Activated CD4-positive, alpha-beta T cell treated with anti-CD3 and anti-CD28 coated beads, Interleukin-2, Interleukin-4, amounts not matched to agents 100 ng/mL and 50 ng/mL, durations not matched to agents 16 hours and 8 hours (primary cell): ENCODE measurements around the gene TANGO2.

ENCODE experiments used
- DNase-seq: peaks from one replicate; pipeline ENCODE4 v3.0.0-alpha.2; 2020; ENCODE audit warnings: low spot score

TANGO2 gene

GRCh38 chr22:20013382-20013871 is 7.5 kb upstream of the TANGO2 start:
- DNase-seq: no peak

- no peak for DNase-seq
Observed at GRCh38 chr22:20014526-20015186, 6.3 kb upstream of the TANGO2 start.

GRCh38 chr22:20015187-20015625 is 5.7 kb upstream of the TANGO2 start:
- DNase-seq: no peak

- DNase-seq: no peak
Observed at GRCh38 chr22:20015971-20016733, 4.8 kb upstream of the TANGO2 start.

- DNase-seq: peak; percentile 91
Observed at GRCh38 chr22:20016734-20017621, 3.9 kb upstream of the TANGO2 start, which contains the start of gene ARVCF. Gene ARVCF (minus strand): TSS chr22:20016823. CDS start chr22:19990794, 26,029 bp downstream.

- DNase-seq: no peak
Observed at GRCh38 chr22:20017622-20017958, 3.3 kb upstream of the TANGO2 start.

GRCh38 chr22:20018001-20018400 is 2.9 kb upstream of the TANGO2 start:
- no peak for DNase-seq

- DNase-seq: no peak
Observed at GRCh38 chr22:20019661-20020532, 1.0 kb upstream of the TANGO2 start.

GRCh38 chr22:20021196-20022181 is 579 bp downstream of the TANGO2 start:
- no peak for DNase-seq

GRCh38 chr22:20022231-20022977 is 1.5 kb downstream of the TANGO2 start:
- no peak for DNase-seq

- no peak for DNase-seq
Observed at GRCh38 chr22:20022978-20023613, 2.2 kb downstream of the TANGO2 start.

- DNase-seq: no peak
Observed at GRCh38 chr22:20024225-20024624, 3.3 kb downstream of the TANGO2 start.

GRCh38 chr22:20024650-20025397 is 3.9 kb downstream of the TANGO2 start:
- DNase-seq: no peak

- no peak for DNase-seq
Observed at GRCh38 chr22:20025401-20026203, 4.7 kb downstream of the TANGO2 start.

GRCh38 chr22:20026204-20026908 is 5.4 kb downstream of the TANGO2 start:
- DNase-seq: no peak

GRCh38 chr22:20026996-20027601 is 6.2 kb downstream of the TANGO2 start:
- no peak for DNase-seq
